Lower lobe of right lung (tissue), 2 donors: ENCODE results near the gene KCNQ1. TPM values are rescaled to one million over a fixed set of nuclear protein-coding genes. Genes with fewer than 3 reads are reported as not detected.
A peak's percentile ranks its signal among the peaks of the same experiment; 100 is the strongest.

Experiments
- ATAC-seq, 2 donors: fragments of 200-7000 bp; cut with Tn5 transposase; one replicate each; pipeline ENCODE4 v1.9.1; 2020 to 2022; ENCODE audit warnings: mild to moderate bottlenecking in 2 of 2, moderate library complexity in 2 of 2
- DNase-seq: peaks from one replicate; pipeline ENCODE4 v3.0.0-alpha.2; 2020
- H3K27ac ChIP-seq: fragments of 200-600 bp; one replicate; pipeline ENCODE4 v1.8.0; 2022
- H3K27me3 ChIP-seq: fragments of 200-600 bp; one replicate; pipeline ENCODE4 v1.8.0; 2022; ENCODE audit warnings: low read depth
- H3K36me3 ChIP-seq: fragments of 200-600 bp; one replicate; pipeline ENCODE4 v1.8.0; 2022; ENCODE audit warnings: mild to moderate bottlenecking
- H3K4me1 ChIP-seq: fragments of 200-600 bp; one replicate; pipeline ENCODE4 v1.8.0; 2022
- H3K4me3 ChIP-seq: fragments of 200-600 bp; one replicate; pipeline ENCODE4 v1.8.0; 2022; ENCODE audit warnings: mild to moderate bottlenecking
- H3K9me3 ChIP-seq: fragments of 200-600 bp; one replicate; pipeline ENCODE4 v1.8.0; 2022
- CTCF ChIP-seq: fragments of 200-600 bp; IDR thresholded peaks from one replicate; pipeline ENCODE4 v1.8.0; 2022; ENCODE audit warnings: antibody characterized with exemption, mild to moderate bottlenecking
- intact Hi-C: fragments of 100-400 bp; cut with DNase I; formaldehyde crosslinking; loops from one replicate; pipeline ENCODE4 v1.11.0; 2022
- total RNA-seq: library from RNA; stranded (reverse); fragmentation: NEBNext Ultra II Directional; extraction: Animal tissue kit (Norgen Biotek cat#: 25700); gene quantifications from one replicate; pipeline ENCODE4 v1.2.1, GENCODE V29; 2021
- donor health status: DM: no; HTN: yes; CAD: no; lungs with severe emphysema.

The KCNQ1 gene
- total RNA-seq, 1 donor from 2014 or later: 51.0 TPM

DNA sequence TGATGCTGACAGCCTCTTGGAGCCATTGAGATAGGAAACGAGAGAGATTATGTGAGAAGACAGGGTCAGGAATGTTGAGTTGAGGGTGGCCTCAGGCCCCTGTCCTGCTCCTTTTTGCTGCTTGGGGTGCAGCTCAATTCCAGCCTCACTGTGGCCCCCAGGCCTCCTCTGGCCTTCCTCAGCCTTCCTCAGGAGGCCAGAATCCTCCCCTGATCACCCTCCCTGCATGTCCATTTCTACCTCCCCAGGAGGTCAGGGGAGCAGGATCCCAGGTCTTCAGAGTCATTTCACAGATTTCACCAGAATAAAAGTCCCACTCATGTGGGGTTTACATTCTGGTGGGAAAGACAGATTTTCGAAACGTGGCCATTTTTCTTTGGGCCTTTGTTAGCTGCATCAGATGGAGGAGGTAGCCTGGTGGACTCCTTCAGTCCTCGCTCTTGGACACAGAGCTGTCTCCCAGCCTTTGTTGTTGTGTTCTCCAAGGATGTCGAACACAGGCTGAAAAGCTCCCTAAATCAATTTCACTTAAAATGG is 257.2 kb downstream of the KCNQ1 start:
- peak; percentile 4 for DNase-seq
- intact Hi-C loops: no loop called here
- H3K36me3 ChIP-seq: no peaks in the 10 kb centered on the region
- H3K4me3 ChIP-seq: no peak overlapping the region
- H3K9me3 ChIP-seq: no peaks in the 10 kb centered on the region
- no peaks in the 10 kb centered on the region for H3K4me1 ChIP-seq
- no peak for ATAC-seq
- no peak for TF ChIP-seq CTCF
- no peaks in the 10 kb centered on the region for H3K27me3 ChIP-seq
- H3K27ac ChIP-seq: no peak overlapping the region

GRCh38 chr11:2702771-2703362 is 258.1 kb downstream of the KCNQ1 start:
- peak; percentile 32 for DNase-seq
- TF ChIP-seq CTCF: no peak
- Histone ChIP-seq H3K36me3 (no peaks in the 10 kb centered on the region), H3K4me1 (no peaks in the 10 kb centered on the region), H3K27ac (no peak overlapping the region), H3K27me3 (no peaks in the 10 kb centered on the region), H3K4me3 (no peak overlapping the region), H3K9me3 (no peaks in the 10 kb centered on the region)
- ATAC-seq: no peak
- intact Hi-C loops: no loop called here

- Histone ChIP-seq H3K4me3 (no peak overlapping the region), H3K4me1 (no peaks in the 10 kb centered on the region), H3K36me3 (no peaks in the 10 kb centered on the region), H3K9me3 (no peaks in the 10 kb centered on the region), H3K27ac (no peak overlapping the region), H3K27me3 (no peaks in the 10 kb centered on the region)
- intact Hi-C loops: no loop called here
- ATAC-seq (no peak), DNase-seq (peak; percentile 19)
- TF ChIP-seq CTCF: no peak
Measured at GRCh38 chr11:2703363-2704141, 258.7 kb downstream of the KCNQ1 start.

DNA sequence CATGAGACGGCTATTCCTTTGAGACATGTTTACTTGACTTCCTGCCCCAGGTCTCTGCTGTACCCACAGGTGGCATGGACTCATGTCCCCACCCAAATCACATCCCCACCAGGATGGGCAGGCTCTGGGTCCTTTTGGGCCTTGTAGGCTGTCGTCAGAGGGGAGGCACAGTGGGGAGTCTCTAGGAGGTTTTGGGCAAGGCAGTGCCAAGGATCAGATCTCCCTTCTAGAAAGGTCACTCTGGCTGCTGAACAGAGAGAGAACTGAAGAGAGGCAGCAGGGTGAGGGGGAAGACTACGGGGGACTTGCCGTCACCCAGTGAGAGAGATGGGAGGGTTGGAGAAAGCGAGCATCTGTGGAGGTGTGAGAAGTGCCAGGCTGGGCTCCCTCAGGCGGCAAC is 259.5 kb downstream of the KCNQ1 start:
- no peak overlapping the region for H3K27ac ChIP-seq
- no peaks in the 10 kb centered on the region for H3K36me3 ChIP-seq
- H3K27me3 ChIP-seq: no peaks in the 10 kb centered on the region
- no peak for TF ChIP-seq CTCF
- H3K4me1 ChIP-seq: no peaks in the 10 kb centered on the region
- H3K4me3 ChIP-seq: no peak overlapping the region
- ATAC-seq (no peak), DNase-seq (no peak)
- intact Hi-C loops: no loop called here
- H3K9me3 ChIP-seq: no peaks in the 10 kb centered on the region

GRCh38 chr11:2704896-2705606 is 260.2 kb downstream of the KCNQ1 start:
- Histone ChIP-seq H3K27me3 (no peaks in the 10 kb centered on the region), H3K4me3 (no peak overlapping the region), H3K4me1 (no peaks in the 10 kb centered on the region), H3K27ac (no peak overlapping the region), H3K36me3 (no peaks in the 10 kb centered on the region), H3K9me3 (no peaks in the 10 kb centered on the region)
- DNase-seq: peak; percentile 22
- intact Hi-C loops: no loop called here
- ATAC-seq: no peak
- TF ChIP-seq CTCF: no peak
